ENCODE measurements around the gene TPSD1. TPM values are rescaled to one million over a fixed set of nuclear protein-coding genes. Genes with fewer than 3 reads are reported as not detected.

TPSD1 gene
- total RNA-seq, 3 donors from 2014 or later, result 0.35 to 4.3 (median 0.58) TPM

DNA sequence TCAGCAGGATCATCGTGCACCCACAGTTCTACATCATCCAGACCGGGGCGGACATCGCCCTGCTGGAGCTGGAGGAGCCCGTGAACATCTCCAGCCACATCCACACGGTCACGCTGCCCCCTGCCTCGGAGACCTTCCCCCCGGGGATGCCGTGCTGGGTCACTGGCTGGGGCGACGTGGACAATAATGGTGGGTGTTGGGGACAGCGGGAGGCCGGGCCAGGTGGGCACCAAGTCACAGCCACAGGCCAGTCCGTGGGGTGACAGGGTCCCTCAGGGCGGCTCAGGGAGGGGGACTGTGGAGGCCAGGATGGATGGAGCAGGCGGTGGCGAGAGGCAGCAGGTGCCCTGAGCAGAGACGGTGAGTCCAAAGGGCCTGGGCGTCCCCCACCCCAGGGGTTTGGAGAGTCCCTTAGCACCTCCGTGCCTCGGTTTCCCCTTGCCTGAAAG lies 1.0 kb downstream of the TPSD1 start:
- Histone ChIP-seq H3K4me3 (no peak overlapping the region), H3K4me1 (ENCODE audit: low read depth) (no peaks in the 10 kb centered on the region), H3K9me3 (no peaks in the 10 kb centered on the region), H3K36me3 (ENCODE audit: low read depth) (no peaks in the 10 kb centered on the region)
- intact Hi-C loops (cut with DNase I, micrococcal nuclease), result no loop called here
- DNase-seq (peak in 1 of 3 donors; percentile 53), ATAC-seq (no peak)
- TF ChIP-seq, protein P1, sequence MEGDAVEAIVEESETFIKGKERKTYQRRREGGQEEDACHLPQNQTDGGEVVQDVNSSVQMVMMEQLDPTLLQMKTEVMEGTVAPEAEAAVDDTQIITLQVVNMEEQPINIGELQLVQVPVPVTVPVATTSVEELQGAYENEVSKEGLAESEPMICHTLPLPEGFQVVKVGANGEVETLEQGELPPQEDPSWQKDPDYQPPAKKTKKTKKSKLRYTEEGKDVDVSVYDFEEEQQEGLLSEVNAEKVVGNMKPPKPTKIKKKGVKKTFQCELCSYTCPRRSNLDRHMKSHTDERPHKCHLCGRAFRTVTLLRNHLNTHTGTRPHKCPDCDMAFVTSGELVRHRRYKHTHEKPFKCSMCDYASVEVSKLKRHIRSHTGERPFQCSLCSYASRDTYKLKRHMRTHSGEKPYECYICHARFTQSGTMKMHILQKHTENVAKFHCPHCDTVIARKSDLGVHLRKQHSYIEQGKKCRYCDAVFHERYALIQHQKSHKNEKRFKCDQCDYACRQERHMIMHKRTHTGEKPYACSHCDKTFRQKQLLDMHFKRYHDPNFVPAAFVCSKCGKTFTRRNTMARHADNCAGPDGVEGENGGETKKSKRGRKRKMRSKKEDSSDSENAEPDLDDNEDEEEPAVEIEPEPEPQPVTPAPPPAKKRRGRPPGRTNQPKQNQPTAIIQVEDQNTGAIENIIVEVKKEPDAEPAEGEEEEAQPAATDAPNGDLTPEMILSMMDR (IDR thresholded peaks at IDR 0.05), result no peak

DNA sequence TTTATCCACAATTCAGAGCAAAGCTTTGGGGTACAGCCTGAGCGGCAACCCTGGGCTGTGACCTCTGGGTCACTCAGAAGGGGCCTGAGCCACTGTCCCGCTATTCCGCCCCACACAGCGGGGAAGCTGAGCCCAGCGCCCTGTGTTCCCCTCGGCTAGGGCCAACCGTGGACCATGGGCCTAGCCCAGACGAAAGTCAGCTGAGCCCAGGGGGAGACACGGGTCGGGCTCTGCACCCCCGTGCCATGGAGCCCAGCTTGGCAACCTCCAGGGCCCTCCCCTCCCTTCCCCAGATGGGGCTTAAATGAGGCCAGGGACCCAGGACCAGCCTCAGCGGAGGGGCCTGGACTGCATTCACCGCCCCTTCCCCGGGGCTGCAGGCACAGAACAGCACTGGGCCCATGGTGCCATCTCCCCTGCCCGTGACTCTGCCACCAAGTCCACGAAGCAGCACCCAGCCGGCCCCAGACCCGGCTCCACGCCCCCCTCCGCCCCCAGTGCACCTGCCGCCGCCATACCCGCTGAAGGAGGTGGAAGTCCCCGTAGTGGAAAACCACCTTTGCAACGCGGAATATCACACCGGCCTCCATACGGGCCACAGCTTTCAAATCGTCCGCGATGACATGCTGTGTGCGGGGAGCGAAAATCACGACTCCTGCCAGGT lies 1.8 kb downstream of the TPSD1 start:
- ATAC-seq, result no peak
- intact Hi-C loops (cut with DNase I, micrococcal nuclease), result no loop called here
- Histone ChIP-seq H3K36me3 (ENCODE audit: low read depth) (no peaks in the 10 kb centered on the region), H3K9me3 (no peaks in the 10 kb centered on the region), H3K4me3 (no peak overlapping the region), H3K4me1 (ENCODE audit: low read depth) (no peaks in the 10 kb centered on the region)
- peak in 1 of 3 donors; percentile 29 for DNase-seq
- TF ChIP-seq, protein P1 (IDR thresholded peaks at IDR 0.05), result no peak

DNA sequence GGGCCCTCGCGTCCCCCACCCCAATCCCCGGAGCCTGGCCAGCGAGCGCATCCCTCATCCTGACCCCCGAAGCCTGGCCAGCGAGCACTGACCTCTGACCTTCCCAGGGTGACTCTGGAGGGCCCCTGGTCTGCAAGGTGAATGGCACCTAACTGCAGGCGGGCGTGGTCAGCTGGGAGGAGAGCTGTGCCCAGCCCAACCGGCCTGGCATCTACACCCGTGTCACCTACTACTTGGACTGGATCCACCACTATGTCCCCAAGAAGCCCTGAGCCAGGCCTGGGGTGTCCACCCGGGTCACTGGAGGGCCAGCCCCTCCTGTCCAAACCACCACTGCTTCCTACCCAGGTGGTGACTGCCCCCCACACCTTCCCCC lies 2.3 kb downstream of the TPSD1 start:
- no peaks in the 10 kb centered on the region for H3K9me3 ChIP-seq
- peak in 1 of 3 donors; percentile 45 for DNase-seq
- TF ChIP-seq, protein P1 (IDR thresholded peaks at IDR 0.05), result no peak
- no peak for ATAC-seq
- intact Hi-C loops (cut with DNase I, micrococcal nuclease), result no loop called here
- no peaks in the 10 kb centered on the region for H3K36me3 ChIP-seq (ENCODE audit: low read depth)
- H3K4me1 ChIP-seq (ENCODE audit: low read depth), result no peaks in the 10 kb centered on the region
- no peak overlapping the region for H3K4me3 ChIP-seq

DNA sequence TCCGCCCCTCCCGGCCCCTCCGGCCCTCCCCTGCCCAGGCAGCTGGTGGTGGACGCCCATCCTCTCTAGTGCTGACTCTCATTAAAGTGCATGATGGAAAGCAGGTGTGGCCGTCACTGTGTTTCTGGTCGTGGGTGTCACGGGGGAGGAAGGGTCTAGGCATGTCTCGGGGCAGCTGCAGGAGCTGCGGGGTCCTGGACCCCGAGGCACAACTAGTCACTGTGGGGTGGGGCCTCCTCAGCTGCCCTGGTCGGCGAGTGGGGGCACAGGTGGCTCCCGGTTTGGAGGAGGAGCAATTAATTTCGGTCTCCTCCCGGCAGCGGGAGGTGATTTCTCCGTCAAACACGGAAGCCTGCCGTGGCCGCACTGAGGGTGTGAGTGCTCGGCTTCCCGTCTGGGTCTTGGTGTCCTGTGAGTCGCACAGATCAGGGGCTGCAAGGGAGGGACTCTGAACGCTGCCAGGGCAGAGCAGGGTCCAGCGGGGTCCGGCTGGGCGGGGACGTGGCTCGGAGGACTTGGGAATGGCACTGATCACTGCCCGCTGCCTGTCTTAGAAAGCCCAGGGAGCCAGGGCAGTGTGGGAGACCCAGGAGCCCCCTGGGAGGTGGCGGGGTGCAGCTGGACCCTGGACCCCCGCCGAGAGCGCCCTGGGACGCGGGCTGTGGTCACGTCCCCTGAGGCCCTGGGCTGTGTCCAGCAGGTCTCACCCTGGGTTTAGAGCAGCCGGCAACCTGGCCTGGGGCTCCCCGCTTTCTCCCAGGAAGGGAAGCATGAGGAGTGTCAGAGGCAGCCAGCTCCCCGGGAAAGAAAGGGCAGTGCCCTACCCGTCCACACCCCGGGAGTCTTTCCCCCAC lies 3.3 kb downstream of the TPSD1 start:
- no peak for DNase-seq
- TF ChIP-seq, protein P1 (IDR thresholded peaks at IDR 0.05), result no peak
- H3K9me3 ChIP-seq, result no peaks in the 10 kb centered on the region
- H3K4me3 ChIP-seq, result no peak overlapping the region
- intact Hi-C loops (cut with DNase I, micrococcal nuclease), result no loop called here
- no peaks in the 10 kb centered on the region for H3K4me1 ChIP-seq (ENCODE audit: low read depth)
- H3K36me3 ChIP-seq (ENCODE audit: low read depth), result no peaks in the 10 kb centered on the region
- ATAC-seq, result peak; percentile 19

DNA sequence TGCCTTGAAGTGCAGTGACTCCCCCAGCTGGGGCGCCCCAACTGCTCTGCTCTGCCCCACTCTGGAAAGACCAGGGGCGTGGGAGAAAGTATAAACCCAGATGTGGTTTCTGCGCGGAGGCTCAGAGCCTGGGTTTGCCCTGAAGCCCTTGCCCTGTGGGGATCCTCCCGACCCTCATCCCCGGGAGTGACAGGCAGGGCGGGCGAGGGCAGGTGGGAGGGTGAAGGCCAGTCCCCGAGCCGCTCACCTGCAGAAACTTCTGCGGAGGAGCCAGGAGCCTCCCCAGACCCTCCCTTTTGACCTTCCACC lies 3.8 kb downstream of the TPSD1 start:
- Histone ChIP-seq H3K4me3 (no peak overlapping the region), H3K4me1 (ENCODE audit: low read depth) (no peaks in the 10 kb centered on the region), H3K9me3 (no peaks in the 10 kb centered on the region), H3K36me3 (ENCODE audit: low read depth) (no peaks in the 10 kb centered on the region)
- TF ChIP-seq, protein P1 (IDR thresholded peaks at IDR 0.05), result no peak
- ATAC-seq (no peak), DNase-seq (no peak)
- intact Hi-C loops (cut with DNase I, micrococcal nuclease), result no loop called here

Data from mucosa of descending colon (tissue), 3 donors.